HG03342 (cell line): ENCODE results near the gene NREP.
A peak's percentile ranks its signal among the peaks of the same experiment; 100 is the strongest.
"Not testable (repeated sequence)": the region's sequence is repeated elsewhere in the genome, so short reads cannot be mapped to it uniquely, and the experiment has no call there.

ENCODE experiments used
- ATAC-seq: cut with Tn5 transposase; IDR thresholded peaks from one replicate; pipeline ENCODE4 v1.9.1; 2021; ENCODE audit warnings: mild to moderate bottlenecking, moderate library complexity; ENCODE audit not compliant: unreplicated experiment

The NREP gene

DNA sequence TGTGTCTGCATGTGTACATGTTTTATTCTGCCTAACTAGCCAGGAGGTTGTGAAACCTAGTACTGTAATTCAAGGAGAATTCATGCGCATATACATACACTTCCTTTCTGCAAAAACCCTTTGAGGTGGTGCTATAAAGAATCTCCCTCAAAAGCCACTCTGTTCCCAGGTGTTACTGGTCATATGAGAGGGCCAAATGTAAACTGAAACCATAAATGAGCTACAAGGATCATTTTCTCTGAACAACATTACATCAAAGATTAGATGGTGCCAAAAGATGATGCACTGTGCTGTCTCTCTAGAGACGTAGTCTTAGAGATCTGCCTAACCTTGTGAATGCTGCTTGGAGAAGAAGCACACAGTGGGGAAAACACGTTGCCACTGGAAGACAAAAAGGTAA is 15.7 kb downstream of the NREP start:
- ATAC-seq, result no peak

DNA sequence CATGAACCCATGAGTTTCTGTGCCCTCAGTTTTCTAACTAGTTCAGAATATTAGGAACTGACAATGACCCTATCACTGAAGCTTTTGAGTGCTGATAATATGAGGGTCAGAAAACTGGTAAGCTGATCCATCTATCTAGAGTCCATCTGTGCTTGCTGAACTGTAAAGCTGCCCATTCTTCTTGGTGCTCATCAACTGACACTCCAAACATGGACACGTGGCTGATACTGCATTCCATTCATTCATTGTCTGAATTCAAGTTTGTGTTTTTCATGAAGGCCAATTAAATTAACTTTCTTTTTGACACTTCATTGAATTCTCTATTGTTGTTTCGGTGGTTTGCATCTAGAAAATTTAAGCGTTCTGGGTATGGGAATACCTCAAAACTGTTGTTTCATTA is 17.6 kb downstream of the NREP start:
- no peak for ATAC-seq

DNA sequence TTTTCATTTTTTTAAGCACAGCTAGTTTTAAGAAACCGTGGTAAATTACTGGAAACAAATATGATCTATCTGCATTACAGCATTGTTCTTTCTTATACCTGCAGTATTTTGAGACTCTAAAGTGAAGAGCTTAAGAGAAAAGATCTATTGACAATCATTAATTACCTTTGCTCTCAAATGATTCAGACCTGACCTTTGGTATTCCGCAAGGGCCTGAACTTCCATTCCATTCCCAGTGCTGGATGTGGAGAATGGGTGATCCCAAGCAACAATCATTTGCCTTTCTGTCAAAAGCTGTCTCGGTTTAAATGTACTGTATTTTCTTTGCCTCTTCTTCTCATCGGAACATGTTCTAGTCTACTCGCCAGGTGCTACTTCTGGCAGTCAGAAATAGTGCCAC is 18.9 kb downstream of the NREP start:
- ATAC-seq, result no peak

DNA sequence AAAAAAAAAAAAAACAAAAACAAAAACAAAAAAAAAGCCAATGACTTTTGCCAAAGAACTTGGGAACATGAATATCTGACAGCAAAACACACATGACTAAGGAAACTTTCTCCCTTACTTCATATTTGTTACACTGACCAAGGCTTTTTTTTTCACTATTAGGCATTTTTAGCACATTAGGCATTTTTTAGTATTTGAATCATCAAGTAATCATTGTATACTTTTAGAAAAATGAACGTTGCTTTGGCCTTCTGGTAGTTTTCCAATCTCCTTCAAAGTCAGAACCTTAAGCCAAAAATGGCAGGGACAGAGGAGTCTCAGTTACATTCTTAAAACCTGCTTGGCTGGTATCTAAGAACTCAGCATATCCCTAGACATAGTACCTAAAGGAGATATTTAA is 19.3 kb downstream of the NREP start:
- no peak for ATAC-seq

DNA sequence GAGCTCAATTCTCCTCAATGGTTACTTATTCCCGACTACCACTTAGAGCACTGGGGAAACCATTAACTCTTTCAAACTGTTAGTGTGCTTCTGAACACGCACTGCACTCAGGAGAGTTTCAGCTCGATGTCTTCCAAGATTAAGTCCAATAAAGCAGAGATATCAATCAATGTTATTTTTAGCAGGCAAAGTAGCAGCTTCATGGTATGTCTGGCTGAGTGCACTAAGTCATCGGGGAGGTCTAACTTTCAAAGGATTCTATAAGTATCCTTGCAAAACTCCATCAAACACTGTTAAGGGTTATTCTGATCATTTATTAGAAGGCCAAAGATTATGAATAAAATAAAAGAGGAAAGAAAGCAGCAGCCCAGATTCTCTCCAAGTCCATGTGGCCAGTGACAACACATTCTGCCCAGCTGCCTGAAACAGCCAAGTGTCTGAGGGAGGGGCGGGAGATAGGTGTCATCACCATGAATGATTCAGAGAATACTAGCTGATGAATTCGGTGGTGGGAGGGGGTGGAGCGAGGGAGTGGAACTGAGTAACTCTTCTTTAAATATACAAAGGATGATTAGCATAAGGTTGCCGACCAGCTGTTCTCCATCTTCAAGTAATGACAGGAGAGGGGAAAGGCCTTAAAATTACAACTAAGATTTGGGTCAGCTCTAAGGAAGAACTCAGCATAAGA is 21.3 kb downstream of the NREP start:
- no peak for ATAC-seq

DNA sequence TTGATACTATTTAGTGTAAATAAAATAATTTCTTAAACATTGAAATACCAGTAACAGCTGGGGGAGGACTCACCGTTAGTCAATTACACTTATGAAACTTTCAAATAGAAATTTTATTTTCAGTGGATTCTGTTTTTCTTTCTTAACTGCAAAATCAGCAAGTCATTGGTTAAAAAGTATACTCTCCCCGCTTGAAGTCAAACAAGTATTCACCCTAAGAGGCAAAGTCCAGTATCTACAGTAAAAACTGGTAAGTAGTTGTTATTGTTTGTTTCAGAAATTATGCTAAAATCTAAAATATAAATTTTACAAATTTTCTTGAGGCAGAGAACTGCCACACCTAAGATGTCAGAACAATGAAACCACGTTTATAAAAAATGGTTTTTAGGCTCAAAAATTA is 22.4 kb downstream of the NREP start:
- ATAC-seq, result no peak

DNA sequence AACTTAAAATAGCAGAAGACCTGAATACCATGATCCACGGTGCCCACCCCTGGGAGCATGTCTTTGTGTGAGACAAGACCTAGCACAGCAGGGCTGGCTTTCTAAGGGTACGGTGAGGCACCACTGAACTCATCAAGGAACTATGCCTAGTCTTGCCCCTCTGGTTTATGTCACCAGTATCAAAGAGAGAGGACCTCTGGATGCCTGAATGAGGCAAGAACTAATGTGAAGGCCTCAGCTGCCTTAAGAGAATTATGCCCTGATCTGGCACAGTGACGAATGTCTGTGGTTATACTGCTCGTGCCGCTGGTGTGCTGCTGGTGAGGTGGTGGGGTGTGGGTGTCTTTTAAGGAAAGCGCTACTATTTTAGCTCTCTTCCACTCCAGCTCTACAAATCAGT is 23.0 kb downstream of the NREP start:
- no peak for ATAC-seq

DNA sequence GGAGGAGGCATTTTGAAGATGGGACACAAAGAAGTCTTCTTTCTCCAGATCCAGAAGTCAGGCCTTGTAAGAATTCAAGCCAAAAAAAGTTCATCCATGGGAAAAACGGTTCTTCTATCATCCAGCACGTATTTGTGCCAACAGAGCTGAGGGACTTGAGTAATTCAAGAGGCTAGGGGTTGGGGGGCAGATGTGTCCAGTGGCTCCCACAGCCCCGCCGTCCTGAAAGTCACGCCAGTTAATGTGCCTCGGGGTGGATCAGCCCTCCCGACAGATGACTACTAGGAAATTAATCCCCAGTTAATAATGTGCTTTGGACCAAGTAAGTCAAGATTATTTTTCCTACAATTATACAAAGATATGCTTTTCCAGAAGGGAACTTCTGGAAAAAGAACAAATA is 23.4 kb downstream of the NREP start:
- ATAC-seq, result no peak

DNA sequence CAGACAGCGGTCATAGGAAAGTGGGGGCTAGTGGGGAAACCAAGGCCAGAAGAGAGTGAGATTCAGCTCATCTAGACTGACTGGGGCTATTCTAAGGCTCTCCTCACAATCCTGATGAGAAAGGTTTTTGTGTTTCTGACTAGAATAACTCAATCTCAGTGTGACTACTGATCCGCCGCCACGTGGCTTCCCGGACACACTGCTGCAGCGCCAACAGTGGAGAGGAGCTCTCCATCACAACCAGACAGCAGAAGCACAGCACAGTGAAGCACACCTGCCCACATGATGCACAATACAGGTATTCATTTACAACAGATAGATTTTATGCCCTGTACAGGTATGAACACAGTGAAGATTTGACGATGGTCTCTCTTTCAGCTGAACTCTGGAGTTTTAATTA is 25.4 kb downstream of the NREP start:
- ATAC-seq, result no peak

DNA sequence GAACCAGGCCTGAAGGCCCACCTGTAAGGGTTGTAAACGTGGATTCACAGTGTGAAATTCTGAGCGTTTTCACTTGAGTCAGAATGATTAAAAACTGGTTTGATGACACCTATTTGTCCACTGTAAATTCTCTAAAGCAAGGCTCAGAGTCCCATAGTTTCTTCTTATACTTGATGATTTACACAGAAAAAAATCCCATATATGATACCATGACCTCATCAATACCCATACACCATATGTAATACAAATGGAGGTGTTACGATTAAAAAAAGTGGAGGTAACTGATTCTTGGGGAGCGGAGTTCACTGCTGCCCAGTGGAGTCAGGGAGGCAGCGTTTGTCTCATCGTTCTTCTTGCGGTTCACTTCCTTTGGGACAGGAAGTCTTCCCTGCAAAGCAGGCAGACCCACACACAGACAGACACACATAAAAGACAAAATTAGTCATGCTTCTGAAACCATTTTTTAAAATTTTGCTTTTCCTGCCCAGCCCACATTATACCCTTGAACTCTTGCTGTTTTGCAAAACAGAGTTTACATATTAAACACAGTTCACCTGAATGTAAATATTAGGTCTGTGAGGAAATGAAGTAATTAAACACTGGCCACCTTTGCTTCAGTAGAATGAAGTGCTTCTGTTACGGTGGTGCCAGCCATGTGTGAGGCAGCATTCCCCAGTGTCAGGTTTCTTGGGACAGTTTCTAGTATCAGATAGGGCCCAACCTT is 26.2 kb downstream of the NREP start:
- ATAC-seq, result no peak

DNA sequence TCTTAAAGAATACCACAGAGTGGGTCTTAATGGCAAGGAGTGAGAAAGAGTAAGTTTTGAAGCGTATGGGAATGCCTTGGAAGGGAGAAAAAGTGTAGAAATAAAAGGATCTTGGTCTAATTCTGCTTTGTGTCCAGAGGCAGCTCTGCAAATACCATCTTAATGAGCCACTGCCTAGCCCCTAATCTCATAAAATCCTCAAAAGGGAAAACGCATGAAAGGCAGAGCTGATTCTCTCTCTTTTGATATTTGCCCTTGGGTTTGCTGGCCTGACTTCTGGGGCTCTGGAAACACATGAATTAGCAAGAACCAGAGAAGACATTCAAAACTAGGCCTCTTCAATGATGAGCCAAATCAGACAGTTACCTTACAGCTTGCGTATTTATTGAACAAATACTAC is 28.1 kb downstream of the NREP start:
- no peak for ATAC-seq

DNA sequence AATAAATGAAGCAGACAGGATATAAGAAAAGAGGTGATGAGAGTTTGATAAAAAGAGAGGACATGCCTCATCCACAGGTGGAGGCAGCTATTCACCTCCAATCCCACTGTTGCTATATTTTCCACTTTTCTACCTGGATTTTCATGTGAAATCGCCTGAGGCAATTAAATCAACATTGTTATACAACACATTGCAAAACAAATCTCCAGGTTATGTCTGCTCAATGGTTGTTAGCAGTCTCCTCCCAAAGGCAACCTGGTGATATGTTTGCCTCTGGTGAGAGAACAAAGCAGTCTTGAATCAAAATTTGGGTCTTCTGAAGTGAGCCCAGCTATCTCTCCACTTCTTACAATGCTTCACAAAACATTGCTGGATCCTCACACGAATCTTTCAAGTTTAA is 30.0 kb downstream of the NREP start:
- no peak for ATAC-seq

DNA sequence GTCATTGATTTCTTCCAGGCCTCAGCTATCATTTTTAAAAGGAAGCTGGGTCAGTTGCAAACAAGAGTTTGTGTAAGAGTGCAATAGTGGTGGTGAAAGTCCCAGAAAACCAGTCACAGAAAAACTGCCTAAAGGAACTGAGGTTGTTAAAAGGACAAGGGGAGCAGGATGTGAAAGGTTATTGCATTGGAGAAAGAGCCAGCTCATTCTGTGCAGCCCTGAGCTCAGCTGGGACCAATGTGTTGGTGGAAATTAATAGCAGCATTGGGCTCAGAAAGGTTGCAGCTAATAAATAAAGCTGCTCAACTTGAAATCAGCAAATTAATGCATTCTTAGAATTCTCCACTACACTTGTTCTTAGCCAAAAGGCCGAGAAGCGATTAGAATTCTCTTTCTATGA is 34.9 kb downstream of the NREP start:
- ATAC-seq, result no peak

DNA sequence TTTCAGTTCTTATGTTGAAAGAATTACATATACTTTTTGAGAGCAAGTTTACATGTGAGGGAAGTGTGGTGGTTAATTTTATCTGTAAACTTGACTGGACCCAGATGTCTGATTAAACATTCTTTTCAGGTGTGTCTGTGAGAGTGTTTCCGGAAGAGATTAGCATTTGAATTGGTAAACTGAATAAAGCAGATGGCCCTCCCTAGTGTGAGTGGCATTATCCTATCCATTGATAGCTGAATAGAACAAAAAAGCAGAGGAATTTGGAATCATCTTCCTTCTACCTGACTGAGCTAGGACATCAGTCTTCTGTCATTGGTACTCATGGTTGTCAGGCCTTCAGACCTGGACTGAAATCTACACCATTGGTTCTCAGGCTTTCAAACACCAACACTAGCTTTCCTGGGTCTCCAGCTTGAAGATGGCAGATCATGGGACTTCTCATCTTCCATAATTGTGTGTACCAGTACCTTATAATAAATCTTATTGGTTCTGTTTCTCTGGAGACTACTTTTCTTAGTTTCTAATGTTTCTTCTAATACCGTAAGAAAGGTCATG is 36.6 kb downstream of the NREP start:
- no peak for ATAC-seq

DNA sequence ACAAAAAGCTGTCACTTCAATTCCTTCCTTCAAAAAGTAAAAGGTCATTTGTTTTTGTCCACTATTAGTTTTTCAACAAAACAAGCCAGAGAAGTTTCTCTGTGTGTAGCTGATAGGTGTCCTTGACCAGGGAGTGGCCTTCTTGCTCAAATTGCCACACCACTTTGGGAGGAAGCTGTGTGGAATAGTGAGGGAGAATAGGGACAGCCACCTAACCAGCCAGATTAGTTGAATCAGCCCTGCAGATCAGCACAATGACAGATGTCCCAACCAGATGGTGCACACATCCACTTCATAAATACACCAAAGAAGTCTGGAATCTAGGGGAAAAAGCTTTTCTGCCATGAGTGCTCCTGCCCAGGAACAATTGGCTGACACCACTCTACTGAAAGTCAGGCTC is 37.2 kb downstream of the NREP start:
- no peak for ATAC-seq

DNA sequence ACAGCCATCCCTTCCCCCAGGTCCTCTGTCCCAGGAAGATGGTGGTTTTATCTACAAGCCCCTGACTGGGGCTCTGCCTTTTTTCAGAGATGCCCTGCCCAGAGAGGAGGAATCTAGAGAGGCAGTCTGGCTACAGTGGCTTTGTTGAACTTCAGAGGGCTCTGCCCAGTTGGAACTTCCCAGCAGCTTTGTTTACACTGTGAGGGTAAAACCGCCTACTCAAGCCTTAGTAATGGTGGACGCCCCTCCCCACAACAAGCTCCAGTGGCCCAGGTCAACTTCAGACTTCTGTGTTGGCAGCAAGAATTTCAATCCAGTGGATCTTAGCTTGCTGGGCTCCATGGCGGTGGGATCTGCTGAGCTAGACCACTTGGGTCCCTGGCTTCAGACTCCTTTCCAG is 40.2 kb downstream of the NREP start:
- ATAC-seq, result not testable (repeated sequence)

DNA sequence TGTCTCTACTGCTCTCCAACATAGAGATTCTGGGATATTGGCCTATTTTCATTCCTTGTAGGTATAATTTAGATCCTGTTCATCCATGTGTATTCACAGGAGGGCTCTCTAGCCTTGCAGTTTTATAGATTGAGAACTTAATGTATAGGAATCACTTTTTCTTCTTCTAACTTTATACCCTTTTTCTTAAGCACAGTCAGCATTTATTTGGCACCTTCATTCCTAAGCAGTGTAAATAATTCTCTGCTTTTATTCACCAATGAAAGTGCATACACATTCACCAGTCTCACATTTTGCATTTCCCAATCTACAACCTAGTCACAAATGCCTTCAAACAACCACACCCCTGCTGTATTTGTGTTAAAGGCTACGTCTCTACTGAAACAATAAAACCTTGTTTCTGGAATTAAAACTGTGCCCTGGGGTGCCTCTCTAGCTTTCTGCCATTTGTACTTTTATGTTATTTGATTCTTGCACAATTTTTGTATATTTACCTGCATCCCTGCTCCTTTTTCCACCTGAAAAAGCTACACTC is 49.3 kb downstream of the NREP start:
- no peak for ATAC-seq

DNA sequence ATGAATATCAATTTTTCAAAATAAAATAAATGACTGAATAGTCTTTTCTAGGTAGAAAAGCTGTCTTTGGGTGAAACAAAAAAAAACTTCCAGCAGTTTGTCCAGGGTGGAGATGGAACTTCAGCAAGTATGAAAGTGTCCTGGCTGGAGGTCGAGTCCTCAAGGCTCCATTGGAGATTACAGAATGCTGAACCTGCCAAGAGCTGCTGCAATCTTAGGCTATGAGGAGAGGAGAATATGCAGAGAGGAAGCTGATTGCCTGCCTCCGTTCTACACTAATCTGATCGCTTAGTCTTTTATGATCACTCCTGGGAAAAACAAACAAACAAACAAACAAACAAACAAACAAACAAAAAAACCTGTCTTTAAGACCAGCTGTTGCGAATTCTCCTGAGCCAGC is 50.6 kb downstream of the NREP start:
- ATAC-seq, result no peak

DNA sequence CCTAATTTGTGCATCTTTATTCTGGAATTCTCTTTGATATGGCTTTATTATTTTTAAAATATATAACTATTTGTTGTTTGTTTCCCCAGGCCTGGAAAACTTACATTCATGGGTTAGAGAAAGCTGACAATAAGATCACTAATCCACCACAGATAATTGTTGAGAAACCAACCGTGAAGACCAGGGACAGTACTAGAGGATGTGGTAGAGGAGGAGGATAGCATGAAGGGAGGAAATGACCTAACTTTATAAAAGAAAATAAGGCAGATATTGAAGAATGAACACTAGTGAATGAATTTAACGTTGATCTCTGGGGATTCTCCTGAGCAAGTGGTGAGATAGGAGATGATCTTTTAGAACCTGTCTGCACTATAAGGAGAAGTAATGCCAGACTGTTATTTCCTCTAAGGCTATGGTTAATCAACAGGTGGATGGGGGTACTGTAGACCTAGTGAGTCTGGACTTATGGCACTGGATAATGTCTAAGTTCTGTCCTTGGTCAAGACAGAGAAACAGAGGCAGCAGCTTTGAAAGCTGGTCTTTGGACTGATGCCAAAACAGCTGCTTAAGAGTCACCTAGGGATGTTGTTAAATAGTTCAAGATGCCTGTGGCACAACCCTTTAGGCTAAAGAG is 52.4 kb downstream of the NREP start:
- peak; percentile 46 for ATAC-seq

DNA sequence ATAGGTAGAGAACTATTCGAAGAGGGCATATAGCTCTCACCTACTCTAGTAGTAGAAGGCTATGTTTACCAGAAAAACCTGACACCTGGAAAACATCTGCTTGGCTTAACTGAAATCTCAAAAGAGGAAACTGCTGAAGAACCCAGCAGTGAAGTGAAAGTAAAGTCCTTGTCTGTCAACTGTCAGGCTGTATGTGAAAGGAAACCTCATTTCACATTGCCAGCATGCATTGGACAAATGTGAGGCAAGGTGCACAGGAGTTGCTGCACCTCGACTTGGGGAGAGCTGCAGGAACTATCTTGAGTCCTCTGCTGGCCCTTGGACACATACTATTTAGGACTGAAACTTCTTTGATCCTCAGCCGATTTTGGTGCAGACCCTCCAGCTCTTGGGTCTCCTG is 53.3 kb downstream of the NREP start:
- peak; percentile 98 for ATAC-seq

DNA sequence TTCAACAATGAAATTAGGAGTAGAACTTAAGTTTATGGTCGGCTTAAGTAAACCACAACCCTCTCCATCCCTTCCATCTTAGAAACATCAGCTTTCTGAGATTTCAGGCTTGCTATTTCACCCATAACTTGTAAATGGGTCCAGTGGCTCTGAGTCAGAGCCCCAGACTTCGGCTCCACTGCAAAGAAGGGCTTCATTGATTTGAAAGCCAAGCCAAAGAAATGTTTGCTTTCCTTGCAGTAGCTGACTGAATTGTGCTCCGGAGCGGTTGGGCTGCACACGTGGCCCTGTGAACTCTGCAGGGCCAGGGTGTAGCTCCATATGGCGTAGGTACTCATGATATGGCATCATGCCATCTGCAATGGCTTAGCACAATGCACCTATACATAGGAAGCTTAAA is 57.0 kb downstream of the NREP start:
- no peak for ATAC-seq

DNA sequence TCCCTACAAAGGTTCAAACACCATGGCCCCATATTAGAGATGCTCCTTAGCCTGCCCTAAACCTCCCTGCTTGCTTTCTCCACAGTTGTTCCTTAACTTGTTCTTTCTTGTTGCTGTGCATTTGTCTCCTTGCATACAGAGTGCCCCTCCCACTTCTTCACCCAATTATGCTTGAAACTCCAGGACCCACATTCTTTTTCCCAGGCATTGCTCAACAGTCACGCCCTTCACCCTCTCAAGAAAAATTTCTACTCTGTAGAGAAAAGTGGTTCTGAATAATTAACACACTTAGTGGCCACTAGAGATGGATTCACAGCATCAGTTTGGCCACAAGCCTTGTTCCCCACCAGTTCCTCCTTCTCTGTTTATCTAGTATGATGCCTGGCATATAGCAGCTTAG is 57.7 kb downstream of the NREP start:
- no peak for ATAC-seq
